ENCODE data around the gene CDH22.
A peak's percentile ranks its signal among the peaks of the same experiment; 100 is the strongest.

Gene CDH22

DNA sequence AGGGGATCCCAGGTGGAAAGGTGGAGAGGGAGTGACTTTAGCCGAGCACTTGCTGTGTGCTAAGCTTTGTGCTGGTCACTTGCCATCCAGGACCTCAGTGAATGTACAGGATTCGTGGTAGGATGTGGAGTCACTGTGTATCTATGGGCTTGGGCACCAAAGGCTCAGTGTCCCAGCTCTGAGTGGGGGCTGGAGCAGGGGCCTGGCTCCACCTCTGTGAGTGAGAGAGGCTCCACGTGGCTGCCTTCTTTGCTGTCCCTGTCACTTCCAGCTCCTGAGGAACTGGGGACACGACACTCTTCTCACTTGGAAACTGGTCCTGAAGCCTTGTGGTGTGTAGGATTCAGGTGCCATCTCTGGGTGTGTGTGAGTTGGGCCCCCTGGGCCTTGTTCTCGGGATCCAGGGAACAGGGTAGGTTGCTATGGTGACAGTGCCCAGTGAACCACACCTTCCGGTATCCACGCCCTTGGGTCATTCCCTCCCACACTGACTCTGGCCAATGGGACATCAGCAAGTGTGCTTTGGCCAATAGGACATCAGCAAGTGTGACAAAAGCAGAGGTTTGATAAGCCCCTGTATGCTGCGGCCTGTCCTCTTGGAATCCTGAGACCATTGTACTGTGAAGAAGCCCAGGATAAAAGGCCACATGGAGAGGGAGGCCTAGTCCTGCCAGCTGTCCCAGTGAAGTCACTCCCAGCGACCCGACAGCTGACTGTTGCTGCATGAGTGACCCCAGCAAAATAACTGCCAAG lies 87.7 kb downstream of the CDH22 start:
- Histone ChIP-seq H3K4me1 (ENCODE audit: control insufficient read depth, insufficient read depth, low read length) (peaks cover 46% of the 10 kb centered on the region), H3K4me3 (ENCODE audit: low read depth, low read length) (no peak overlapping the region), H3K36me3 (ENCODE audit: control insufficient read depth, insufficient read depth, low read length) (no peaks in the 10 kb centered on the region), H3K27ac (ENCODE audit: low read depth, low read length) (no peak overlapping the region), H3K27me3 (ENCODE audit: control insufficient read depth, insufficient read depth, low read length) (0 out of 2 replicates have a peak, but pooled peaks cover 2% of the 10 kb centered on the region), H3K9me3 (ENCODE audit: control insufficient read depth, insufficient read depth, low read length) (no peaks in the 10 kb centered on the region), H3K9ac (ENCODE audit: low read depth, low read length) (no peak overlapping the region)

DNA sequence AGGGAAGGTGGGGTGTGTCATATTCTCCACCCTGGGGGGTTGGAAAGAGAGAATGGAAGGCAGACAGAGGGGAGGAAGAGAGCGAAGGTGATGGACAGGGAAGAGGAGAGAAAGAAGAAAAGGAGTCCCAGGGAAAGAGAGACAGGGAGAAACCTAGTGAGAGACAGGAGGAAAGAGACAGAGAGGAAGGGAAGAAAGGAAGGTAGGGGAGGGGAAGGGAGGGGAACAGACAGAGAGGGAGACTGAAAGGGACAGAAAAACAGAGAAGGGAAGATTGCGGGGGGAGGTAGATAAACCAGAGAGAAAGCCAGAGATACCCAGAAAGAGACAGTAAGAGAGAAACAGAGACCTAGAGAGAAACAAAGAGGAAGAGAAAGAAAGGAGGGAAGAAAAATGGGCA lies 88.4 kb downstream of the CDH22 start:
- Histone ChIP-seq H3K27me3 (ENCODE audit: control insufficient read depth, insufficient read depth, low read length) (no peaks in the 10 kb centered on the region), H3K4me1 (ENCODE audit: control insufficient read depth, insufficient read depth, low read length) (peaks cover 49% of the 10 kb centered on the region), H3K27ac (ENCODE audit: low read depth, low read length) (no peak overlapping the region), H3K9ac (ENCODE audit: low read depth, low read length) (no peak overlapping the region), H3K4me3 (ENCODE audit: low read depth, low read length) (no peak overlapping the region), H3K9me3 (ENCODE audit: control insufficient read depth, insufficient read depth, low read length) (no peaks in the 10 kb centered on the region), H3K36me3 (ENCODE audit: control insufficient read depth, insufficient read depth, low read length) (no peaks in the 10 kb centered on the region)

DNA sequence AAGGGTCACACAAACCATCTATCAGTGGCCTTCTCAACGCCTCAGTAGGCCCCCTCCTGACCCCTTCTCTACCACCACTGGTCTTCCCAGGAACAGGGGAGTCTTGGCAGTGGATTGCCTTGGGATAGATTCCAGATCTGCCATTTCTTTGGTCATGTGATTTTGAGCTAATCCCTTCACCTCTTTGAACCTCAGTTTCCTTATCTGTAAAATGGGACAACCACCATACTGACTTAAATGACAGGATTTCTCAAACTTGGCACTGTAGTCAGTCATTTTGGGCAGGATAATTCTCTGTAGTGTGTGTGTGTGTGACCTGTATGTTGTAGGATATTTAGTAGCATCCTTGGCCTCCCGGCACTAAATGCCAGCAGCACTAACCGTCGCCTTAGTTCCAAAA lies 89.1 kb downstream of the CDH22 start:
- H3K36me3 ChIP-seq (ENCODE audit: control insufficient read depth, insufficient read depth, low read length): no peaks in the 10 kb centered on the region
- no peaks in the 10 kb centered on the region for H3K9me3 ChIP-seq (ENCODE audit: control insufficient read depth, insufficient read depth, low read length)
- H3K27ac ChIP-seq (ENCODE audit: low read depth, low read length): no peak overlapping the region
- no peak overlapping the region for H3K9ac ChIP-seq (ENCODE audit: low read depth, low read length)
- H3K4me1 ChIP-seq (ENCODE audit: control insufficient read depth, insufficient read depth, low read length): peaks cover 49% of the 10 kb centered on the region
- H3K4me3 ChIP-seq (ENCODE audit: low read depth, low read length): no peak overlapping the region
- no peaks in the 10 kb centered on the region for H3K27me3 ChIP-seq (ENCODE audit: control insufficient read depth, insufficient read depth, low read length)

DNA sequence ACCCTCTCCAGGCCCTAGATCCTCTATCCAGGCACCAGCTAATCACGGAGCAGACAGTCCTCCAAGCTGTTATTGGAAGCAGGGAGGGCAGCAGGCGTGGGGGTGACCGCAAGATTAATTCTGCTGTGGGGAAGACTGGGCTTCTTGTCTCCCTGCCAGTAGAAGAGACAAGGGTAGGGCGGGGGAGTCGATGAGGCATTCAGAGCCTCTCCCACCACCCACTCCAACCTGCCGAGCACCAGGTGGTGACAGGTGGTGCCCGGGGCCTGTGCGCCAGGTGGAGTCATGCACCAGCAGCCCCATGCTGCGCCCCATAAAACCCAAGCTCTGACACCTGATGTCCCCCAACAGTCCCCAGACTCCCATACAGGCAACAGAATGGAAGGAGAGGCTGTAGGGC lies 89.6 kb downstream of the CDH22 start:
- Histone ChIP-seq H3K9ac (ENCODE audit: low read depth, low read length) (no peak overlapping the region), H3K4me1 (ENCODE audit: control insufficient read depth, insufficient read depth, low read length) (peaks cover 49% of the 10 kb centered on the region), H3K27me3 (ENCODE audit: control insufficient read depth, insufficient read depth, low read length) (no peaks in the 10 kb centered on the region), H3K36me3 (ENCODE audit: control insufficient read depth, insufficient read depth, low read length) (no peaks in the 10 kb centered on the region), H3K9me3 (ENCODE audit: control insufficient read depth, insufficient read depth, low read length) (no peaks in the 10 kb centered on the region), H3K27ac (ENCODE audit: low read depth, low read length) (no peak overlapping the region), H3K4me3 (ENCODE audit: low read depth, low read length) (no peak overlapping the region)

DNA sequence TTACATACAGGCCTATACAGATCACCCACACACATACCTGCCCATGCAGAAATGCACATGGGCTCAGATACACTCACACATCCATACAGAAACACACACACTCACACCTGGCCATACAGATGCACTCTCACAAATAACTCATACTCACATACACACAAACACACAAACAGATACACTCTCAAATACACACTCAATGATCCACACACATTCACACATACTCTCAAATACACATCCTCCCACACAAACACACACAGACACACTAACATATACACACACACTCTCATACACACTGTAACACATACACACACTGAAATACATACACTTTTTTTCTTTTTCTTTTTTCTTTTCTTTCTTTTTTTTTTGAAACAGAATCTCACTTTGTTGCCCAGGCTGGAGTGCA lies 90.7 kb downstream of the CDH22 start:
- no peak overlapping the region for H3K27ac ChIP-seq (ENCODE audit: low read depth, low read length)
- H3K4me1 ChIP-seq (ENCODE audit: control insufficient read depth, insufficient read depth, low read length): peaks cover 40% of the 10 kb centered on the region
- H3K36me3 ChIP-seq (ENCODE audit: control insufficient read depth, insufficient read depth, low read length): no peaks in the 10 kb centered on the region
- no peak overlapping the region for H3K9ac ChIP-seq (ENCODE audit: low read depth, low read length)
- H3K4me3 ChIP-seq (ENCODE audit: low read depth, low read length): no peak overlapping the region
- no peaks in the 10 kb centered on the region for H3K27me3 ChIP-seq (ENCODE audit: control insufficient read depth, insufficient read depth, low read length)
- H3K9me3 ChIP-seq (ENCODE audit: control insufficient read depth, insufficient read depth, low read length): no peaks in the 10 kb centered on the region

DNA sequence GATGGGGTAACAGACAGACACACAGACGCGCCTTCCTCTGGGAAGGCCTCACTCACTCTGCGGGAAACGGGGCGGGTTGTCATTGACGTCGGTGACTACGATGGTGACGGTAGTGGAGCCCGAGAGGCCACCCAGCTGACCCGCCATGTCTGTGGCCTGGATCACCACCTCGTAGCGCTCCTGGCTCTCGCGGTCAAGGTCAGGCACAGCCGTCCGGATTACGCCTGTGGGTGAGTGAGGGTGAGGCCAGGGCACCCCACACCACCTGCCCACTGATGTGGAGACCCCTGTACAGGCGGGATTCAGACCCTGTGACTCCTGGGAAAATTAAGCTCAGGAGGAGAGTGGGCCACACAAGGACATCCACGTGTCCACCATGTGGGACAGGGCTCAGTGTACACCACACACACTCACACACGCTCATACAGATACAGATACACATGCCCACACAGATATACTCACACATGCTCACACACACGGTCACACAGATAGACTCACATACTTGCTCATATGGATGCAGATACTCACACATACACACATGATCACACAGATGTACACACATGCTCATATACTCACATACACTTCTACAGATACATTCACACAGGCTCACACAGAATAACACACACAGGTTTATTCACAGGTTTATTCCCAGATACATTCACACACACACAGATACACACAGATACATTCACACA lies 91.4 kb downstream of the CDH22 start:
- Histone ChIP-seq H3K4me3 (ENCODE audit: low read depth, low read length) (no peak overlapping the region), H3K4me1 (ENCODE audit: control insufficient read depth, insufficient read depth, low read length) (peaks cover 34% of the 10 kb centered on the region), H3K9ac (ENCODE audit: low read depth, low read length) (no peak overlapping the region), H3K27ac (ENCODE audit: low read depth, low read length) (no peak overlapping the region), H3K9me3 (ENCODE audit: control insufficient read depth, insufficient read depth, low read length) (no peaks in the 10 kb centered on the region), H3K36me3 (ENCODE audit: control insufficient read depth, insufficient read depth, low read length) (no peaks in the 10 kb centered on the region), H3K27me3 (ENCODE audit: control insufficient read depth, insufficient read depth, low read length) (no peaks in the 10 kb centered on the region)

DNA sequence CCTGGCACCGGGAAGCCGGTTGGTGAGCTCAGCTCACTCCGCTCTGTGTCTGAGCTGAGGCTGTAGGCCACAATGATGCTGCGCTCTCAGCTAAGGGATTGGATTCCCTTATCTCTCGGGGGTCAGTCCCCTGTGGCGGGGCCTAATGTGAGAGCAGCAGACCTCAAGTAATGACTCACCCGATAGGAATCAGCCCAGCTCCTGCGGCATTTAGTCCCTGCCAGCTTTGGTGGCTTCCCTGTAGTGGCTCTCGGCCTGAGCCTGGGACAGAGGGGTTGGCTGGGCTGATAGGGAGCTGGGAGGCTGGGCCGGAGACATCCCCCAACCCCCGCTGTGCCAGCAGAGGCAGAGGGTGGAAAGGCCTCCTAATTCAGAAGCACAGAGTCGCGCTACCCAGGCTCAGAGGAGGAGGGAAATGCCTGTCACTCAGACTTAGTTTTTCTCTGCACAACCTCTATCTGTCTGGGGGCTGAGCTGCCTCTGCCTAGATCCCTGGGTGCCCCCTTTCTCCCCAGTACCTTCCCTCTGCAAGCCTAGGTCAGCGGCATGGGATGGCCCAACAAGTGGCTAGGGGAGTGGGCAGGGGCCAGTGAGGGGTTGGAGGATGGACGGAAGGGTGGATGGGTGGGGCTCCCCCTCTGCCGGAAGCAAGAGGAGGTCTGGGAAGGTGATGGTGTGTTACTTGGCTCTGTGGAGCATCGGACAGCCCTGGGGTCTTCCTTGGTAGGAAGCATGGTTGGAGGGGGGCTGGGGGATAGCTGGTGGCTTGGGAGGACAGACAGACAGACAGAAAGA lies 92.2 kb downstream of the CDH22 start:
- Histone ChIP-seq H3K36me3 (ENCODE audit: control insufficient read depth, insufficient read depth, low read length) (no peaks in the 10 kb centered on the region), H3K27me3 (ENCODE audit: control insufficient read depth, insufficient read depth, low read length) (no peaks in the 10 kb centered on the region), H3K9ac (ENCODE audit: low read depth, low read length) (no peak overlapping the region), H3K27ac (ENCODE audit: low read depth, low read length) (peak overlapping the region; percentile 76), H3K4me1 (ENCODE audit: control insufficient read depth, insufficient read depth, low read length) (peaks cover 26% of the 10 kb centered on the region), H3K9me3 (ENCODE audit: control insufficient read depth, insufficient read depth, low read length) (no peaks in the 10 kb centered on the region), H3K4me3 (ENCODE audit: low read depth, low read length) (no peak overlapping the region)

DNA sequence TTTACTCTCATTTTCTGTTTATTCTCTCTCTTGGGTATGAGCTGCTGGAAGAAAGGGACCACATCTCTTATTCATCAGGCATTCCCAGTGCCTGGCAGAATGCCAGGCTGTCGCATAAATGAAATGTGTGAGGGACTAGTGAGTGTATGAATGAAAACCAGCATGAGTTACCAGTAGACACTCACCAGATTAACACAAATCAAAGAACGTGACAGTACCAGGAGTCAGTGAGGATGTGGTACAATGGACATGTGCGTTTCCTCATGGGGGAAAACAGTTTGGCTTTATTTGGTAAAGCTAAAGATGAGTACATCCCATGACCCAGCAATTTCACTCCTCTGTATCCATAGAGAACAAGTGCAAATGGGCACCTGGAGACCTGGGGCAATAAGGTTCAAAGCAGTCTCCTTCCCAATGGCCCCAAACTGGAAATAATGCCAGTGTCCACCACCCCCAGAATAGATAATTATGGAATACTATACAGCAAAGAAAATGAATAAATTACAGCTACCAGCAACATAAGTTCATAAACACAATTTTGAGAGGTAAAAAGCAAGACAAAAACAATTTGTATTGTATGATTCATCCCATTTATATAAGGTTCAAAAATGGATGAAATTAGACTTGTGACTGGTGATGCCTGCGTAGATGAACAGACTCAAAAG lies 93.3 kb downstream of the CDH22 start:
- Histone ChIP-seq H3K4me1 (ENCODE audit: control insufficient read depth, insufficient read depth, low read length) (peaks cover 15% of the 10 kb centered on the region), H3K9me3 (ENCODE audit: control insufficient read depth, insufficient read depth, low read length) (no peaks in the 10 kb centered on the region), H3K4me3 (ENCODE audit: low read depth, low read length) (no peak overlapping the region), H3K27ac (ENCODE audit: low read depth, low read length) (no peak overlapping the region), H3K9ac (ENCODE audit: low read depth, low read length) (no peak overlapping the region), H3K36me3 (ENCODE audit: control insufficient read depth, insufficient read depth, low read length) (no peaks in the 10 kb centered on the region), H3K27me3 (ENCODE audit: control insufficient read depth, insufficient read depth, low read length) (no peaks in the 10 kb centered on the region)

DNA sequence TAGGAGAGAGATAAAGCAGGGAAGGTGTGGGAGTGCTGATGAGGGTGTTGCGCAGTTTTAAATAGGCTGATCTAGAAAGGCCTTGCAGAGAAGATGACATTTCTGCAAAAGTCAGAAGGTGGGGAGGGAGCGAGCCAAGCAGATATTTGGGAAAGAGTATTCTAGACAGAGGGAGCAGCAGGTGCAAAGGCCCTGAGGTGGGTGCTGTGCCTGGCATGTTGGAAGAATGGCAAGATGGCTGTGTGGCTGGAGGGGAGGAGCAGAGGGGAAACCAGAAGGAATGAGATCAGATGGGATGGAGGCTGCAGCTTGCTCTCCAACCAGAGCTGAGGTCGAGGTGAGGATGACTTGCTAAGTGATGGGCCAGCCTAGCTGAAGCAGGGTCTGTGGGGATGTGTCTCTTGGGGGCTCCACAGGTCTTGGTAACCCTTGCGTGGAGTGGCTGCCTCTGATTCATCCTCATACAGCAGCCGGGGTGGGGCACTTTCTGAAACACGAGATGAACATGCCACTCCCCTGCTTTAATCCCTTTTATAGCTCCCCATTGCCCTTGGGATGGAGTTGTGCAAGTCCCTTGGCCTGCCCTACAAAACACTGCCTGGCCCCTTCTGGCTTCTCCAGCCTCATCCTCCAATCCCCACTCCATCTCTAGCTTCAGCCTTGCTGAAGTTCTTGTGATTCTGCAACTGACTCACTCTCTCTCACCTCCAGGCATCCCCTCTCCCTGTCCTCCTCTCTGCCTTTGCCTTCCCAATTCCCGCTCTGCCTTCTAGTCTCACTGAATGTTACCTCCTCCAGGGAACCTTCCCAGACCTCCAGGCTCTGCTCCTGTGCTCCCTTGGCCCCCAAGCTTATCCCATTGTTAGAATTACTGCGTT lies 94.1 kb downstream of the CDH22 start:
- no peaks in the 10 kb centered on the region for H3K36me3 ChIP-seq (ENCODE audit: control insufficient read depth, insufficient read depth, low read length)
- no peak overlapping the region for H3K9ac ChIP-seq (ENCODE audit: low read depth, low read length)
- H3K9me3 ChIP-seq (ENCODE audit: control insufficient read depth, insufficient read depth, low read length): no peaks in the 10 kb centered on the region
- H3K27me3 ChIP-seq (ENCODE audit: control insufficient read depth, insufficient read depth, low read length): no peaks in the 10 kb centered on the region
- no peak overlapping the region for H3K4me3 ChIP-seq (ENCODE audit: low read depth, low read length)
- H3K27ac ChIP-seq (ENCODE audit: low read depth, low read length): no peak overlapping the region
- peaks cover 13% of the 10 kb centered on the region for H3K4me1 ChIP-seq (ENCODE audit: control insufficient read depth, insufficient read depth, low read length)

DNA sequence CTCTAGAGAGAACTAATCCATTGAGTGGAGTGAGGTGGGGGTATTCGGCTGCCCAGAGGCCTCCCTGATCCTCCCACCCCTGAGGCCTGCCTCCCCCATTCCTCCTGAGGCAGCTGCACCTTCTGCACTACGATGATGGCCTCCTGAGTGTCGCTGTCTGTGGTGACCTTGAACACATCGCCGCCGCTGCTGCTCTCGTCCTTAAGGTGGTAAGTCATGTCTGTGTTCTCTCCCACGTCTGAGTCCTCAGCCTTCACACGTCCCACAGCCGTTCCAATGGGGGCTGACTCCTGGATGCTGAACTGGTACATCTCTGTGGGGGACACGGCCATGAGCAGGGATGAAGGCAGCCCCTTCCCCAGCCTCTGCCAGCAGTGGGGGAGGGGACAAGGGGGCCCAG lies 95.4 kb downstream of the CDH22 start:
- Histone ChIP-seq H3K4me3 (ENCODE audit: low read depth, low read length) (no peak overlapping the region), H3K9me3 (ENCODE audit: control insufficient read depth, insufficient read depth, low read length) (no peaks in the 10 kb centered on the region), H3K36me3 (ENCODE audit: control insufficient read depth, insufficient read depth, low read length) (no peaks in the 10 kb centered on the region), H3K9ac (ENCODE audit: low read depth, low read length) (no peak overlapping the region), H3K27me3 (ENCODE audit: control insufficient read depth, insufficient read depth, low read length) (no peaks in the 10 kb centered on the region), H3K27ac (ENCODE audit: low read depth, low read length) (no peak overlapping the region), H3K4me1 (ENCODE audit: control insufficient read depth, insufficient read depth, low read length) (peaks cover 13% of the 10 kb centered on the region)
